HCT116 (cell line): ENCODE data around the gene PHACTR1. TPM values are rescaled to one million over a fixed set of nuclear protein-coding genes. Genes with fewer than 3 reads are reported as not detected.

Experiments
- ATAC-seq: fragments of 200-7000 bp; cut with Tn5 transposase; 2 replicates; pipeline ENCODE4 v1.9.1; 2020; ENCODE audit warnings: mild to moderate bottlenecking, moderate library complexity
- BruUV-seq: library from RNA; stranded (reverse); fragments of 400-500 nt; replicated peaks from 2 replicates; lab custom pipeline; 2021; lab: Mats Ljungman, UMichigan
- CTCF ChIA-PET: fragments of 300-600 bp; sonication (Branson Sonifier 250); formaldehyde crosslinking; loops from one replicate; lab custom pipeline; 2021; ENCODE audit warnings: antibody characterized with exemption; lab: Charles Lee
- POLR2A ChIA-PET: fragments of 300-600, 350-600 bp; sonication (Branson Sonifier 250); formaldehyde crosslinking; loops from one replicate; lab custom pipeline; 2021; ENCODE audit warnings: antibody characterized with exemption; lab: Charles Lee
- RAD21 ChIA-PET, 2 experiments: fragments of 300-600 bp; sonication (Branson Sonifier 250); formaldehyde crosslinking; loops; one replicate each; lab custom pipeline; 2023; ENCODE audit warnings: low total read pairs in 2 of 2; ENCODE audit not compliant: uncharacterized antibody in 2 of 2, unreplicated experiment in 2 of 2, low non-redundant PET in 1 of 2; lab: Charles Lee
- DNase-seq: peaks from one replicate; pipeline ENCODE4 v3.0.0-alpha.2; 2010; ENCODE audit warnings: low read depth, low spot score
- H2AFZ ChIP-seq: fragments of 200-600 bp; shearing (Covaris generic), sonication (generic); 2 replicates; pipeline ENCODE4 v1.6.1; 2017; ENCODE audit warnings: low read depth, mixed run types, mixed read lengths, antibody characterized with exemption, low read length; ENCODE audit not compliant: poor library complexity, severe bottlenecking
- H3K27ac ChIP-seq: 2 replicates; pipeline ENCODE4 v1.5.1; 2012; ENCODE audit warnings: low read depth, low read length
- H3K27me3 ChIP-seq: fragments of 200-600 bp; sonication (generic); 2 replicates; pipeline ENCODE4 v1.6.1; 2016; ENCODE audit warnings: mixed run types, low read length, mixed read lengths; ENCODE audit not compliant: insufficient read depth
- H3K36me3 ChIP-seq, 2 experiments: fragments of 200-500 bp in 1 of 2; fragments of 200-600 bp in 1 of 2; sonication (Bioruptor generic) in 1 of 2; sonication (generic) in 1 of 2; 2 replicates each; pipeline versions ENCODE4 v1.5.1 to v1.6.1; 2014 to 2016; ENCODE audit warnings: low read length in 2 of 2, inconsistent platforms in 1 of 2, mixed read lengths in 1 of 2, mixed run types in 1 of 2; ENCODE audit not compliant: insufficient read depth in 2 of 2, control insufficient read depth in 1 of 2
- H3K4me1 ChIP-seq, 2 experiments: fragments of 200-600 bp in 1 of 2; sonication (generic) in 1 of 2; 2 replicates each; pipeline versions ENCODE4 v1.5.1 to v1.6.1; 2012 to 2017; ENCODE audit warnings: low read length in 2 of 2, inconsistent platforms in 1 of 2, mild to moderate bottlenecking in 1 of 2, mixed read lengths in 1 of 2, mixed run types in 1 of 2, moderate library complexity in 1 of 2; ENCODE audit not compliant: insufficient read depth in 2 of 2, control insufficient read depth in 1 of 2
- H3K4me2 ChIP-seq: fragments of 200-600 bp; sonication (generic); 2 replicates; pipeline ENCODE4 v1.6.1; 2017; ENCODE audit warnings: mixed run types, low read length, mixed read lengths
- H3K4me3 ChIP-seq, 2 experiments: fragments of 200-600 bp in 1 of 2; sonication (generic) in 1 of 2; replicated peaks in 1 of 2; 2 replicates each; pipeline ENCODE4 v1.5.1; 2011 to 2016; ENCODE audit warnings: low read length in 2 of 2, control low read depth in 1 of 2, low read depth in 1 of 2, mild to moderate bottlenecking in 1 of 2, mixed read lengths in 1 of 2, mixed run types in 1 of 2
- H3K79me2 ChIP-seq: fragments of 200-600 bp; sonication (generic); 2 replicates; pipeline ENCODE4 v1.6.1; 2017; ENCODE audit warnings: mild to moderate bottlenecking, mixed run types, low read length, moderate library complexity, mixed read lengths; ENCODE audit not compliant: insufficient read depth
- H3K9ac ChIP-seq: fragments of 200-600 bp; sonication (generic); 2 replicates; pipeline ENCODE4 v1.6.1; 2016; ENCODE audit warnings: low read length, mixed read lengths
- H3K9me2 ChIP-seq: fragments of 200-600 bp; sonication (generic), shearing (Covaris generic); 2 replicates; pipeline ENCODE4 v1.6.1; 2017; ENCODE audit warnings: mixed run types, mild to moderate bottlenecking, moderate library complexity; ENCODE audit not compliant: insufficient read depth
- H3K9me3 ChIP-seq, 2 experiments: fragments of 200-500 bp in 1 of 2; fragments of 200-600 bp in 1 of 2; sonication (Bioruptor generic) in 1 of 2; sonication (generic) in 1 of 2; 2 replicates each; pipeline ENCODE4 v1.6.1; 2014 to 2017; ENCODE audit warnings: low read length in 2 of 2, mixed read lengths in 2 of 2, inconsistent platforms in 1 of 2, low read depth in 1 of 2, mild to moderate bottlenecking in 1 of 2, mixed run types in 1 of 2, moderate library complexity in 1 of 2; ENCODE audit not compliant: control insufficient read depth in 1 of 2, insufficient read depth in 1 of 2
- H4K20me1 ChIP-seq: fragments of 200-600 bp; sonication (generic), shearing (Covaris generic); 2 replicates; pipeline ENCODE4 v1.6.1; 2017; ENCODE audit warnings: mixed run types, mild to moderate bottlenecking, moderate library complexity; ENCODE audit not compliant: insufficient read depth
- CBX3 ChIP-seq: IDR thresholded peaks from 2 replicates; pipeline ENCODE4 v1.6.1; 2012; ENCODE audit warnings: low read depth
- CEBPB ChIP-seq: IDR thresholded peaks from 2 replicates; pipeline ENCODE4 v1.6.1; 2012; ENCODE audit warnings: low read depth
- EGR1 ChIP-seq: IDR thresholded peaks from 2 replicates; pipeline ENCODE4 v1.6.1; 2012; ENCODE audit warnings: low read depth
- EZH2 ChIP-seq: fragments of 200-600 bp; sonication (generic); IDR thresholded peaks from 2 replicates; pipeline ENCODE4 v1.6.1; 2017; ENCODE audit warnings: antibody characterized with exemption, mixed run types
- EZH2phosphoT487 ChIP-seq: fragments of 200-600 bp; IDR thresholded peaks from 2 replicates; pipeline ENCODE4 v1.6.1; 2018; ENCODE audit warnings: antibody characterized with exemption, borderline replicate concordance
- JUND ChIP-seq: IDR thresholded peaks from 2 replicates; pipeline ENCODE4 v1.6.1; 2012
- POLR2A ChIP-seq: IDR thresholded peaks from 2 replicates; pipeline ENCODE4 v1.7.0; 2011; ENCODE audit warnings: borderline replicate concordance; ENCODE audit not compliant: insufficient read depth, insufficient read length; ENCODE audit errors: extremely low read depth
- POLR2AphosphoS5 ChIP-seq: IDR thresholded peaks from 2 replicates; pipeline ENCODE4 v1.6.1; 2011; ENCODE audit warnings: mild to moderate bottlenecking, low read depth, low read length, moderate library complexity
- RAD21 ChIP-seq: IDR thresholded peaks from 2 replicates; pipeline ENCODE4 v1.6.1; 2012; ENCODE audit warnings: low read depth, mild to moderate bottlenecking
- SP1 ChIP-seq: IDR thresholded peaks from 2 replicates; pipeline ENCODE4 v1.6.1; 2012; ENCODE audit warnings: low read depth
- SRF ChIP-seq: IDR thresholded peaks from 2 replicates; pipeline ENCODE4 v1.6.1; 2012; ENCODE audit warnings: low read depth
- ZFX ChIP-seq: fragments of 450-650 bp; IDR thresholded peaks from 2 replicates; pipeline ENCODE4 v1.6.1; 2017
- ZNF274 ChIP-seq: fragments of 200-500 bp; sonication (Bioruptor generic); IDR thresholded peaks from 2 replicates; pipeline ENCODE4 v1.6.1; 2014; ENCODE audit warnings: mild to moderate bottlenecking, low read depth, low read length, inconsistent platforms
- intact Hi-C: fragments of 100-400 bp; cut with micrococcal nuclease; formaldehyde crosslinking; loops from 2 replicates; pipeline ENCODE4 v1.10.0; 2022
- total RNA-seq: library from RNA; stranded (reverse); gene quantifications from one replicate; pipeline ENCODE4 v1.2.1, GENCODE V29; 2021; ENCODE audit not compliant: unreplicated experiment
- TF ChIP-seq, protein P1 (sequence below): IDR thresholded peaks from 2 replicates; pipeline ENCODE4 v1.6.1; 2012; ENCODE audit warnings: low read depth
- TF ChIP-seq, protein P2 (sequence below): IDR thresholded peaks from 2 replicates; pipeline ENCODE4 v1.6.1; 2012

The PHACTR1 gene
- total RNA-seq, 1 experiment from 2014 or later: 0.17 TPM

DNA sequence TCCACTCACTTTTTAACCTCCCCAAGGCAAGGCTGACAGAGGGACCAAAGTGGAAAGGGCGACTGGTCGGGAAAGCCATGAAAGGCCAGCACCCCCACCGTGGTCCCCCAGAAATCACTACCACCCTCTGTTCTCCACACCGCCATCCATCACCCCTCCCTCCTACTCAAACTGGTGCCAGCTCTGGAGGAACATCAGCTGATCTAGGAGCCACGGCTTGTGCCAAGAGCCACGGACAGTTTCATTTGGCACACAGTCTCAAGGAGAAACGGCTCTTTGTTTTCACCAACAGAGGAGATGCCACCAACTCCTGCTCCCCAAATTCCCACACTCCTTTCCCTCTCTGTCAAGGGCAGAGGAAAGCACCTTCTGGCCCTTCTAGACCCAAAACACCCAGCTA is 585.7 kb downstream of the PHACTR1 start:
- intact Hi-C loops: no loop called here
- Histone ChIP-seq H2AFZ (no peak overlapping the region), H3K9me2 (no peaks in the 10 kb centered on the region), H3K9ac (no peak overlapping the region), H3K4me2 (no peak overlapping the region), H3K27me3 (no peaks in the 10 kb centered on the region), H4K20me1 (no peaks in the 10 kb centered on the region), H3K9me3 (no peaks in the 10 kb centered on the region), H3K36me3 (peaks cover 0 to 11% of the 10 kb centered on the region in 2 experiments; a peak in 1 of 4 replicates), H3K4me3 (no peak overlapping the region), H3K4me1 (peaks cover 0 to 9% of the 10 kb centered on the region in 2 experiments; a peak in 2 of 4 replicates), H3K79me2 (no peaks in the 10 kb centered on the region), H3K27ac (no peak overlapping the region)
- no TSS peak for BruUV-seq
- ChIA-PET CTCF (no interaction called here), POLR2A (no interaction called here), RAD21 (no interaction called here)
- DNase-seq (no peak), ATAC-seq (no peak)
- no peak for TF ChIP-seq ZFX
- TF ChIP-seq RAD21: no peak
- no peak for TF ChIP-seq EZH2phosphoT487
- no peak for TF ChIP-seq SRF
- no peak for TF ChIP-seq JUND
- no peak for TF ChIP-seq POLR2A
- TF ChIP-seq, protein P1, sequence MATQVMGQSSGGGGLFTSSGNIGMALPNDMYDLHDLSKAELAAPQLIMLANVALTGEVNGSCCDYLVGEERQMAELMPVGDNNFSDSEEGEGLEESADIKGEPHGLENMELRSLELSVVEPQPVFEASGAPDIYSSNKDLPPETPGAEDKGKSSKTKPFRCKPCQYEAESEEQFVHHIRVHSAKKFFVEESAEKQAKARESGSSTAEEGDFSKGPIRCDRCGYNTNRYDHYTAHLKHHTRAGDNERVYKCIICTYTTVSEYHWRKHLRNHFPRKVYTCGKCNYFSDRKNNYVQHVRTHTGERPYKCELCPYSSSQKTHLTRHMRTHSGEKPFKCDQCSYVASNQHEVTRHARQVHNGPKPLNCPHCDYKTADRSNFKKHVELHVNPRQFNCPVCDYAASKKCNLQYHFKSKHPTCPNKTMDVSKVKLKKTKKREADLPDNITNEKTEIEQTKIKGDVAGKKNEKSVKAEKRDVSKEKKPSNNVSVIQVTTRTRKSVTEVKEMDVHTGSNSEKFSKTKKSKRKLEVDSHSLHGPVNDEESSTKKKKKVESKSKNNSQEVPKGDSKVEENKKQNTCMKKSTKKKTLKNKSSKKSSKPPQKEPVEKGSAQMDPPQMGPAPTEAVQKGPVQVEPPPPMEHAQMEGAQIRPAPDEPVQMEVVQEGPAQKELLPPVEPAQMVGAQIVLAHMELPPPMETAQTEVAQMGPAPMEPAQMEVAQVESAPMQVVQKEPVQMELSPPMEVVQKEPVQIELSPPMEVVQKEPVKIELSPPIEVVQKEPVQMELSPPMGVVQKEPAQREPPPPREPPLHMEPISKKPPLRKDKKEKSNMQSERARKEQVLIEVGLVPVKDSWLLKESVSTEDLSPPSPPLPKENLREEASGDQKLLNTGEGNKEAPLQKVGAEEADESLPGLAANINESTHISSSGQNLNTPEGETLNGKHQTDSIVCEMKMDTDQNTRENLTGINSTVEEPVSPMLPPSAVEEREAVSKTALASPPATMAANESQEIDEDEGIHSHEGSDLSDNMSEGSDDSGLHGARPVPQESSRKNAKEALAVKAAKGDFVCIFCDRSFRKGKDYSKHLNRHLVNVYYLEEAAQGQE: no peak
- TF ChIP-seq, protein P2, sequence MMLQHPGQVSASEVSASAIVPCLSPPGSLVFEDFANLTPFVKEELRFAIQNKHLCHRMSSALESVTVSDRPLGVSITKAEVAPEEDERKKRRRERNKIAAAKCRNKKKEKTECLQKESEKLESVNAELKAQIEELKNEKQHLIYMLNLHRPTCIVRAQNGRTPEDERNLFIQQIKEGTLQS: no peak
- TF ChIP-seq ZNF274: no peak
- TF ChIP-seq EZH2: no peak
- TF ChIP-seq POLR2AphosphoS5: no peak
- no peak for TF ChIP-seq CEBPB
- TF ChIP-seq CBX3: no peak
- no peak for TF ChIP-seq EGR1
- TF ChIP-seq SP1: no peak
